Retinal pigment epithelial cell (primary cell): Measurements from ENCODE around the gene BRIP1.

Source experiments
- DNase-seq: peaks from one replicate; pipeline ENCODE4 v3.0.0-alpha.2; 2010; ENCODE audit warnings: low read depth
- H3K4me3 ChIP-seq: 2 replicates; pipeline ENCODE4 v1.5.1; 2011; ENCODE audit warnings: mild to moderate bottlenecking, low read length, control low read depth, moderate library complexity
- TF ChIP-seq, protein P1 (sequence below): conservative IDR thresholded peaks from 2 replicates; pipeline ENCODE4 v1.5.1; 2011; ENCODE audit warnings: low read depth, low read length, control low read depth, inconsistent platforms

Gene BRIP1

DNA sequence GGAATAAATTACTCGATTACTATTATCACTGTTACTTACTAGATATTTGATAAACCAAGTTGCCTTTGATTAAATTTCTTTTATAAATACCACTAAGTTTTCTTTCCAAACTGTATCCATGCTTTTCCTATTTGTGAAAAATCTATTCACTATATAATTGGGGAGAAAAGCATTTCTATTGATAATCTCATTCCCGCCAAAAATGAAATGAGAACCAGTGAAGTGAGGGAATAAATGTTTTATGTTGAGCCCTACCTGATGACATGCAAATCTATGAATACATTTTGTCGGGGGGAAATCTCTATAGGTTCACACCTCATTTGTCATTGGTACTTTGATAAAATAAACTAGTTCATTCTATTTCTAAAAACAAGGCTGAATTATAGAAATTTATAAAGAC is 15.7 kb downstream of the BRIP1 start:
- no peak overlapping the region for H3K4me3 ChIP-seq
- TF ChIP-seq, protein P1, sequence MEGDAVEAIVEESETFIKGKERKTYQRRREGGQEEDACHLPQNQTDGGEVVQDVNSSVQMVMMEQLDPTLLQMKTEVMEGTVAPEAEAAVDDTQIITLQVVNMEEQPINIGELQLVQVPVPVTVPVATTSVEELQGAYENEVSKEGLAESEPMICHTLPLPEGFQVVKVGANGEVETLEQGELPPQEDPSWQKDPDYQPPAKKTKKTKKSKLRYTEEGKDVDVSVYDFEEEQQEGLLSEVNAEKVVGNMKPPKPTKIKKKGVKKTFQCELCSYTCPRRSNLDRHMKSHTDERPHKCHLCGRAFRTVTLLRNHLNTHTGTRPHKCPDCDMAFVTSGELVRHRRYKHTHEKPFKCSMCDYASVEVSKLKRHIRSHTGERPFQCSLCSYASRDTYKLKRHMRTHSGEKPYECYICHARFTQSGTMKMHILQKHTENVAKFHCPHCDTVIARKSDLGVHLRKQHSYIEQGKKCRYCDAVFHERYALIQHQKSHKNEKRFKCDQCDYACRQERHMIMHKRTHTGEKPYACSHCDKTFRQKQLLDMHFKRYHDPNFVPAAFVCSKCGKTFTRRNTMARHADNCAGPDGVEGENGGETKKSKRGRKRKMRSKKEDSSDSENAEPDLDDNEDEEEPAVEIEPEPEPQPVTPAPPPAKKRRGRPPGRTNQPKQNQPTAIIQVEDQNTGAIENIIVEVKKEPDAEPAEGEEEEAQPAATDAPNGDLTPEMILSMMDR: no peak
- no peak for DNase-seq

DNA sequence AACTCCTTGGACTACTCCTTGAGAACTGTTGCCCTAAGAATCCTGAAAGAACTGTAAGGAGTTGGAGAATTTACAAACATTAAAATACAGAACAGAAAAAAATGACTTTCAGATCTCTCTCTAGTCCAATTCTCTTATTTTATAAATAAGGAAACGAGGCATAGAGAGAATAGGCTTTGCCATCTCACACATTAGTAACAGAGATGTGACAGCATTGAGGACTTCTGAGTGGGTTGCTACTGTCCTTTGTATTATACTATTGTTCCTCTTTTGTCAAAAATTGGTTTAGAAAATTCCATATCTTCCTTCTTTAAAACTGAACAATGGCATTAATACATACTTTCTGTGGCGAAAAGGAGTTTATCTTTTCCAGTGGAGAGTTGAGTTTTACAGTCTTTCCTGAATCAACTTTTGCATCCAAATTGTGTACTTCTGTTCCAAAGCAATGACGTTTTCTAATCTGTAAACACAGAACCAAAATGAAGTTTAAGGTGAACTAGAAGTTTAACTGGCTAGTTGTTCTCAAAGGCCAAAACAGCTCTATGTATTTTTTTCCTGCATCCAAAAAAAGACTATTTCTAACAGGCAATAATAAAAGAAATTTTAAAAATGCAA is 16.5 kb downstream of the BRIP1 start:
- TF ChIP-seq, protein P1: no peak
- no peak for DNase-seq
- no peak overlapping the region for H3K4me3 ChIP-seq

DNA sequence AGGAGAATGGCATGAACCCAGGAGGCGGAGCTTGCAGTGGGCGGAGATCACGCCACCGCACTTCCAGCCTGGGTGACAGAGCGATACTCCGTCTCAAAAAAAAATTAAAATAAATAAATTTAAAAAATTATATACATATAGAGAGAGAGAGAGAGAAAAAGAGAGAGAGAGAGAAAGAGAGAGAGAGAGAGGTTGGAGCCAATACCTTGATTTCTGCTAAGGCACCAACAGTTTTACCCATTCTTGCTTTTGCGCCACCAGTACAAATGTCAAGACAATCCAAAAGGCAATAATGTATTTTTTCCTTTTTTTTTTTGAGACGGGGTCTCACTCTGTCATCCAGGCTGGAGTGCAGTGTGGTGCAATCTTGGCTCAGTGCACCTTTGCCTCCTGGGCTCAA is 17.2 kb downstream of the BRIP1 start:
- H3K4me3 ChIP-seq: no peak overlapping the region
- TF ChIP-seq, protein P1: no peak
- DNase-seq: no peak

DNA sequence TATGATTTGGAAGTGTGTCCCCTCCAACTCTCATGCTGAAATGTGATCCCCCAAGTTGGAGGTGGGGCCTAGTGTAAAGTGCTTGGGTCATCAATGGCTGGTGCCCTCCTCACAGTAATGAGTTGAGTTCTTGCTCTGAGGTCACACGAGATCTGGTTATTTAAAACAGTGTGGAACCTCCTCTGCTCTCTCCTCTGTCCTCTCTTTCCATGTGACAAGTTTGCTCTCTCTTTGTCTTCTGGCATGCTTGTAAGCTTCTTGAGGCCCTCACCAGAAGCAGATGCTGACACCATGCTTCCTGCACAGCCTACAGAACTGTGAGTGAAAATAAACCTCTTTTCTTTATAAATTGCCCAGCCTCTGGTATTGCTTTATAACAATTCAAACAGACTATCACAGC is 19.9 kb downstream of the BRIP1 start:
- no peak for DNase-seq
- TF ChIP-seq, protein P1: no peak
- no peak overlapping the region for H3K4me3 ChIP-seq

- no peak for DNase-seq
- TF ChIP-seq, protein P1: no peak
- H3K4me3 ChIP-seq: no peak overlapping the region
These were observed 20.4 kb downstream of the BRIP1 start for GRCh38 chr17:61842899-61843298.

- H3K4me3 ChIP-seq: no peak overlapping the region
- DNase-seq: no peak
- TF ChIP-seq, protein P1: no peak
These were observed 24.0 kb downstream of the BRIP1 start for GRCh38 chr17:61839300-61839786.
